ENCODE measurements around the gene FTCDNL1. TPM values are rescaled to one million over a fixed set of nuclear protein-coding genes. Genes with fewer than 3 reads are reported as not detected.

FTCDNL1 gene
- total RNA-seq, 1 experiment from 2014 or later: 0.11 TPM

- H3K4me2 ChIP-seq (ENCODE audit: low read length): no peak overlapping the region
- H3F3A ChIP-seq (ENCODE audit: low read length, unreplicated experiment): no peaks in the 10 kb centered on the region
- intact Hi-C loops (cut with micrococcal nuclease): no loop called here
- DNase-seq (no peak), ATAC-seq (no peak)
- H3K9ac ChIP-seq (ENCODE audit: low read length): no peak overlapping the region
- no peaks in the 10 kb centered on the region for H4K20me1 ChIP-seq (ENCODE audit: low read length)
- no peak overlapping the region for H2AFZ ChIP-seq (ENCODE audit: low read length)
- H3K27ac ChIP-seq (ENCODE audit: low read length): no peak overlapping the region
- POLR2A ChIA-PET (ENCODE audit: unreplicated experiment): no interaction called here
- H3K4me3 ChIP-seq (ENCODE audit: low read length): no peak overlapping the region
- no peaks in the 10 kb centered on the region for H3K36me3 ChIP-seq (ENCODE audit: low read depth, low read length)
- H3K9me2 ChIP-seq (replicated peaks; ENCODE audit: low read length): no peaks in the 10 kb centered on the region
- no peaks in the 10 kb centered on the region for H3K4me1 ChIP-seq (ENCODE audit: insufficient read depth, low read length)
- no peaks in the 10 kb centered on the region for H3K9me3 ChIP-seq (ENCODE audit: low read length)
- no peaks in the 10 kb centered on the region for H3K79me2 ChIP-seq (ENCODE audit: low read length)
- H3K27me3 ChIP-seq (ENCODE audit: low read length): peaks cover 58% of the 10 kb centered on the region
- CTCF ChIA-PET: no interaction called here
- BruUV-seq (replicated peaks): no TSS peak
- no peak for TF ChIP-seq EZH2phosphoT487 (IDR thresholded peaks at IDR 0.05; ENCODE audit: borderline replicate concordance, low read length)
- TF ChIP-seq CTCF (conservative IDR thresholded peaks at IDR 0.05; ENCODE audit: low read depth, low read length): no peak
- no peak for TF ChIP-seq EZH2 (IDR thresholded peaks at IDR 0.05; ENCODE audit: low read length, unreplicated experiment)
Observed at GRCh38 chr2:199810422-199811171, 40.4 kb downstream of the FTCDNL1 start.

- H3K36me3 ChIP-seq (ENCODE audit: low read depth, low read length): no peaks in the 10 kb centered on the region
- no peak overlapping the region for H3K4me2 ChIP-seq (ENCODE audit: low read length)
- no peak for TF ChIP-seq EZH2 (IDR thresholded peaks at IDR 0.05; ENCODE audit: low read length, unreplicated experiment)
- no peak for TF ChIP-seq CTCF (conservative IDR thresholded peaks at IDR 0.05; ENCODE audit: low read depth, low read length)
- no peak for TF ChIP-seq EZH2phosphoT487 (IDR thresholded peaks at IDR 0.05; ENCODE audit: borderline replicate concordance, low read length)
- no peak overlapping the region for H3K9ac ChIP-seq (ENCODE audit: low read length)
- no peak overlapping the region for H3K4me3 ChIP-seq (ENCODE audit: low read length)
- H3K27ac ChIP-seq (ENCODE audit: low read length): no peak overlapping the region
- no peak for ATAC-seq
- H3K9me3 ChIP-seq (ENCODE audit: low read length): no peaks in the 10 kb centered on the region
- intact Hi-C loops (cut with micrococcal nuclease): no loop called here
- H3K27me3 ChIP-seq (ENCODE audit: low read length): peaks cover 43% of the 10 kb centered on the region
- CTCF ChIA-PET: no interaction called here
- no peaks in the 10 kb centered on the region for H4K20me1 ChIP-seq (ENCODE audit: low read length)
- no TSS peak for BruUV-seq (replicated peaks)
- H3K79me2 ChIP-seq (ENCODE audit: low read length): no peaks in the 10 kb centered on the region
- no peaks in the 10 kb centered on the region for H3K9me2 ChIP-seq (replicated peaks; ENCODE audit: low read length)
- H3K4me1 ChIP-seq (ENCODE audit: insufficient read depth, low read length): no peaks in the 10 kb centered on the region
- H3F3A ChIP-seq (ENCODE audit: low read length, unreplicated experiment): no peaks in the 10 kb centered on the region
- POLR2A ChIA-PET (ENCODE audit: unreplicated experiment): no interaction called here
- no peak overlapping the region for H2AFZ ChIP-seq (ENCODE audit: low read length)
- no peak for DNase-seq
Observed at GRCh38 chr2:199807966-199808365, 43.0 kb downstream of the FTCDNL1 start.

GRCh38 chr2:199806179-199806578, 44.8 kb downstream of the FTCDNL1 start:
- no peaks in the 10 kb centered on the region for H3K9me3 ChIP-seq (ENCODE audit: low read length)
- DNase-seq (no peak), ATAC-seq (no peak)
- H3K4me1 ChIP-seq (ENCODE audit: insufficient read depth, low read length): no peaks in the 10 kb centered on the region
- no TSS peak for BruUV-seq (replicated peaks)
- TF ChIP-seq EZH2 (IDR thresholded peaks at IDR 0.05; ENCODE audit: low read length, unreplicated experiment) (no peak), CTCF (conservative IDR thresholded peaks at IDR 0.05; ENCODE audit: low read depth, low read length) (no peak), EZH2phosphoT487 (IDR thresholded peaks at IDR 0.05; ENCODE audit: borderline replicate concordance, low read length) (no peak)
- no peaks in the 10 kb centered on the region for H3K9me2 ChIP-seq (replicated peaks; ENCODE audit: low read length)
- H3K79me2 ChIP-seq (ENCODE audit: low read length): no peaks in the 10 kb centered on the region
- peaks cover 25% of the 10 kb centered on the region for H3K27me3 ChIP-seq (ENCODE audit: low read length)
- H3K27ac ChIP-seq (ENCODE audit: low read length): no peak overlapping the region
- H4K20me1 ChIP-seq (ENCODE audit: low read length): no peaks in the 10 kb centered on the region
- H3F3A ChIP-seq (ENCODE audit: low read length, unreplicated experiment): no peaks in the 10 kb centered on the region
- ChIA-PET POLR2A (ENCODE audit: unreplicated experiment) (no interaction called here), CTCF (no interaction called here)
- H3K4me3 ChIP-seq (ENCODE audit: low read length): no peak overlapping the region
- H2AFZ ChIP-seq (ENCODE audit: low read length): no peak overlapping the region
- no peak overlapping the region for H3K9ac ChIP-seq (ENCODE audit: low read length)
- H3K4me2 ChIP-seq (ENCODE audit: low read length): no peak overlapping the region
- intact Hi-C loops (cut with micrococcal nuclease): no loop called here
- no peaks in the 10 kb centered on the region for H3K36me3 ChIP-seq (ENCODE audit: low read depth, low read length)

Measured in PC-3 (cell line).